ENCODE results near the gene NAP1L1. TPM values are rescaled to one million over a fixed set of nuclear protein-coding genes. Genes with fewer than 3 reads are reported as not detected.
"Not testable (repeated sequence)": the region's sequence is repeated elsewhere in the genome, so short reads cannot be mapped to it uniquely, and the experiment has no call there.

The NAP1L1 gene
- polyA plus RNA-seq, 1 donor = 359 TPM

DNA sequence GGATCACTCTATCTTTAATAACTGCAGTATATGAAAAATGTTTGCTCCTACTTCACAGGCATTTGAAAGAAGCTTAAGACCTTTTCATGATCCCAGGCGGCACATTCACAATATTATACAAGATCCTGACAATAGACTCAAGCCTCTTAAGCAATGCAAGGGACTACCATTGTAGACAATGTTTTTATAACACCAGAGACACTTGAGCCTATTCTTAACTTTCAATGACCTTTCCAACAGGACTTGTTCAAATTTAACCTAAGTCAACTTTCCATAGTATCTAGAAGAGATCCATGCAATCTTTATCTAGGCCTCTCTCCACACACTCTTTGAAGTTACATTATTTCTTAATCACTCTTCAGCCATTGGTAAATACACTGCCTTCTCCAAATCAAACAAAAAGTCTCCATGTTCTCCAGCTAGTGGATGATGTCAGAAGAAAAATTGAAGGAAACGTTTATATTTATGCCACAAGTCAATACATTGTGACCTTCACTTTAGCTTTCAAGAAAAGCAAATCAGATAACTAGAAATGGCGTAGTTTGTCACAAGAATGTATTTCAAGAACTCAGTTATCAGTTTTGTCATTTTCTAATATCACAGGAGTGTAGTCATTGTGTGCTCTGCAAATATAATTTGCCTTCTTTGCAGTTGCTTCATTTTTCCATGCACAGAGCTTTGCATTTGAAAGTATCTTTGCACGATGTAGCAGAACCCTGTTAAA lies 94.1 kb downstream of the NAP1L1 start:
- Histone ChIP-seq H3K27me3 (ENCODE audit: control insufficient read depth, insufficient read depth, low read length) (no peaks in the 10 kb centered on the region), H3K9me3 (ENCODE audit: control insufficient read depth, low read depth, low read length) (no peaks in the 10 kb centered on the region), H3K4me3 (ENCODE audit: low read length) (no peak overlapping the region), H3K27ac (ENCODE audit: low read length) (no peak overlapping the region), H3K36me3 (ENCODE audit: control insufficient read depth, insufficient read depth, low read length) (no peaks in the 10 kb centered on the region), H3K4me1 (ENCODE audit: control insufficient read depth, insufficient read depth, low read length) (peaks cover 6% of the 10 kb centered on the region)
- no CpG with 5 or more reads among the region's 4 CpGs for WGBS (ENCODE audit: insufficient coverage, low lambda C conversion rate)
- DNase-seq = peak in 1 of 2 donors; percentile 50

DNA sequence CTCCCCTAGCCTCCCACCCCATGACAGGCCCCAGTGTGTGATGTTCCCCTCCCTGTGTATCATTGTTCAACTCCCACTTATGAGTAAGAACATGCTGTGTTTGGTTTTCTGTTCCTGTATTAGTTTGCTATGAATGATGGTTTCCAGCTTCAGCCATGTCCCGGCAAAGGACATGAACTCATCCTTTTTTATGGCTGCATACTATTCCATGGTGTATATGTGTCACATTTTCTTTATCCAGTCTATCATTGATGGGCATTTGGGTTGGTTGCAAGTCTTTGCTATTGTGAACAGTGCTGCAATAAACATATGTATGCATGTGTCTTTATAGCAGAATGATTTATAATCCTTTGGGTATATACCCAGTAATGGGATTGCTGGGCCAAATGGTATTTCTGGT lies 96.8 kb downstream of the NAP1L1 start:
- no CpG with 5 or more reads among the region's 1 CpG for WGBS (ENCODE audit: insufficient coverage, low lambda C conversion rate)

More for the DNA sequence above, 96.8 kb downstream of the NAP1L1 start:
- H3K27me3 ChIP-seq (ENCODE audit: control insufficient read depth, insufficient read depth, low read length); H3K4me3 ChIP-seq (ENCODE audit: low read length); H3K27ac ChIP-seq (ENCODE audit: low read length); H3K9me3 ChIP-seq (ENCODE audit: control insufficient read depth, low read depth, low read length); H3K36me3 ChIP-seq (ENCODE audit: control insufficient read depth, insufficient read depth, low read length); H3K4me1 ChIP-seq (ENCODE audit: control insufficient read depth, insufficient read depth, low read length); DNase-seq: not testable (repeated sequence)

Other genes starting within 250 kb of the NAP1L1 start
- gene PHLDA1, start 52.9 kb downstream of the NAP1L1 start, polyA plus RNA-seq = 18.1 TPM